ENCODE results near the gene ZNF333.
"Not testable (repeated sequence)": the region's sequence is repeated elsewhere in the genome, so short reads cannot be mapped to it uniquely, and the experiment has no call there.

ZNF333 gene

DNA sequence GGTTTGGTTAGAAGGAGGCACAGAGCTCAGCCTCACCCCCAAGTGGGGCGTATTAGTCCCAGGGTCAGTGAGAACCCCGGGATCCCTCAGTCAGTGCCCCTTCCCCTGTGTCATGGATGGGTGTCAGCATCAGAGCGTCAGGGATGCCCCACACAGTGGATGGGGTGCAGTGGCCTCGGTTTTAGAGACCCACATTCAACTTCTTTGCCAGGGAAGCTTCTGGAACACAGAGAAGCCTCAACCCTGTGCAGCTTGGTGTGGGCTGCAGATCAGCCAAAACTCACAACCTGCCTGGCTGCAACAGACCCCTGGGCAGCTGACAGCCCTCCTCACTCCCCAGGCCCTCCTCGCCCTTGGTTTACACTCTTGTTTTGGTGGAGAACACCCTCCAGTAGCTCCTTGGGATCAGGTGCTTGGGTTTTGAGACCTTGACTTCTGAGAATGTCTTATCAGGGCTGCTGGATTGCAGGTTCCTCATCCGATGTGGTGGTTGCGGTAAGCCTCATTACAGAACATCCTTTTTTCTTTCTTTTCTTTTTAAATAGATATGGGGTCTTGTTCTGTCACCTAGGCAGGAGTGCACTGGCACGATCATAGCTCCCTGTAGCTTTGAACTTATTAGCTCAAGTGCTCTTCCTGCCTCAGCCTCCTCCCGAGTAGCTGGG is 11.0 kb downstream of the ZNF333 start:
- DNase-seq, result no peak

DNA sequence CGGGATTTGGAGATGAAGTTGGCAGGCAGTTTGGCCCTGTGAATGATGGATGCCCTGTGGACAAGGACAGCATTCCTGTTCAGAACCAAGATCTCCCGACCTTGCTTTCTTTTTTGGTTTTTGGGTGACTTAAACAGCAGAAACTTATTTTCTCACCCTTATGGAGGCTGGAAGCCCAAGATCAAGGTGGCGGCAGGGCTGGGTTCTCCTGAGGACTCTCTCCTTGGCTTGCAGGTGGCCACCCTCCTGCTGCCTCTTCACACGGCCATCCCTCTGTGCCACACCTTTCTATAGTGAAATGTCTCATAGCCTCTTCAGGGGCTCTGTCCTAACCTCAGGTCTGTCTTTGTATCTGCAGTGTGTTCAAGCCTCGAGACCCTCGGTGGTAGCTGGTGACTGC is 14.0 kb downstream of the ZNF333 start:
- DNase-seq, result no peak

DNA sequence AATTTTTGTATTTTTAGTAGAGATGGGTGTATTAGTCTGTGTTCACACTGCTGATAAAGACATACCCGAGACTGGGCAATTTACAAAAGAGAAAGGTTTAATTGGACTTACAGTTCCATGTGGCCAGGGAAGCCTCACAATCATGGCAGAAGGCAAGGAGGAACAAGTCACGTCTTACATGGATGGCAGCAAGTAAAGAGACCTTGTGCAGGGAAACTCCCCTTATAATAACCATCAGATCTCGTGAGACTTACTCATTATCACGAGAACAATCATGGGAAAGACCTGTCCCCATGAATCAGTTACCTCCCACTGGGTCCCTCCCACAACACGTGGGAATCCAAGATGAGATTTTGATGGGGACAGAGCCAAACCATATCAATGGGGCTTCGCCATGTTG is 14.6 kb downstream of the ZNF333 start:
- no peak for DNase-seq

DNA sequence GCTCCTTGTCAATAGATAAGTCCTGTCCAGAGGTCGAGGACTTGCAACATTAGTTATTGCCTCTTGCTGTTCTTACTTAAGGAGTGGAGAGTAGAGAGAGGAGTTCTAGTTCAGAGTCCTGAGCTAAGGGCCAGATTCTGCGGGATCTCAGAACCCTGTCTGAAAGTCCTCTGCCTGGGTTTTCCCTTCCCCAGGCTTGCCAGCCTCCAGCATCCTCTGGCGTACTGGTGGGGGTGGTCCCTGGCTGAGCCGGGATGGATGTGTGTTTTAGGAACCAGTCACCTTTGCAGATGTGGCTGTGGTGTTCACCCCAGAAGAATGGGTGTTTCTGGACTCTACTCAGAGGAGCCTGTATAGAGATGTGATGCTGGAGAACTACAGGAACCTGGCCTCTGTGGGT is 26.0 kb downstream of the ZNF333 start:
- no peak for DNase-seq

DNA sequence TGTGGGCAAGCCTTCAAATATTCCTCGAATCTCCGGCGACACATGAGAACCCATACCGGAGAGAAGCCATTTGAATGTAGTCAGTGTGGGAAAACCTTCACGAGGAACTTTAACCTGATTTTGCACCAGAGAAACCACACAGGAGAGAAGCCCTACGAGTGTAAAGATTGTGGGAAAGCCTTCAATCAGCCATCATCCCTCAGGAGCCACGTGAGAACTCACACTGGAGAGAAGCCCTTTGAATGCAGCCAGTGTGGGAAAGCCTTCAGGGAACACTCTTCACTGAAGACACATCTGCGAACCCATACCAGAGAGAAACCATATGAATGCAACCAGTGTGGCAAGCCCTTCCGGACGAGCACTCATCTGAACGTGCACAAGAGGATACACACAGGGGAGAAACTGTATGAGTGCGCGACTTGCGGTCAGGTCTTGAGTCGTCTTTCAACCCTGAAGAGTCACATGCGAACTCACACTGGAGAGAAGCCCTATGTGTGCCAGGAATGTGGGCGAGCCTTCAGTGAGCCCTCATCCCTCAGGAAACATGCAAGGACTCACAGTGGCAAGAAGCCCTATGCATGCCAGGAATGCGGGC is 28.8 kb downstream of the ZNF333 start:
- no peak for DNase-seq

DNA sequence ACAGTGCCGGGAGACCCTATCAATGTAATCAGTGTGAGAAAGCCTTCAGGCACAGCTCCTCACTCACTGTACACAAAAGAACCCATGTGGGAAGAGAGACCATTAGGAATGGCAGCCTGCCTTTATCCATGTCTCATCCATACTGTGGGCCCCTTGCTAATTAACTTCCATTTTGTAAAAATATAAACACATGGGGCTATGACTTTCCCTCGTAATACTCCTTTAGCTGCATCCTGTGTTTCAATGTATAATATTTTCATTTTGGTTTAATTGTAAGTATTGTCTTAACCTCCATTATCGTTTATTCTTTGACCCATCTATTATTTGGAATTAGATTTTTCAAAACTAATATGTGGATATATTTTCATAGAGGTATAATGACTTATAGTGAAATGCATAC is 29.3 kb downstream of the ZNF333 start:
- DNase-seq, result no peak

DNA sequence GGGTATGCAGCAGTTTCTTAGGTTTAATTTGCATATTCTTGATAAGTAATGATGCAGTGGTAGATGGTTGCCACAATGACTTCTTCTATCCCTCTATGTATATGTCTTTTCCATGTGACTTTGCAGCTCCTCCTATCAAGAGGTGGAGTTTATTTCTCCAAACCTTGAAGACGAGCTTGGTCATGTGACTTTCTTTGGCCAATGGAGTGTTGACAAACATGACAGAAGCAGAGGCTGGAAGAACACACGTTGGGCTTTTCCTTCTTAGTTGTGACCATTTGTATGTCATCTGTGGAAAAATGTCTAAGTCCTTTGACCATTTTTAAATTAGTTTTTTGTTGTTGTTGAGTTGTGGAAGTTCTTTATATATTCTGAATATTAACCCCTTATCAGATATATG is 32.3 kb downstream of the ZNF333 start:
- no peak for DNase-seq

DNA sequence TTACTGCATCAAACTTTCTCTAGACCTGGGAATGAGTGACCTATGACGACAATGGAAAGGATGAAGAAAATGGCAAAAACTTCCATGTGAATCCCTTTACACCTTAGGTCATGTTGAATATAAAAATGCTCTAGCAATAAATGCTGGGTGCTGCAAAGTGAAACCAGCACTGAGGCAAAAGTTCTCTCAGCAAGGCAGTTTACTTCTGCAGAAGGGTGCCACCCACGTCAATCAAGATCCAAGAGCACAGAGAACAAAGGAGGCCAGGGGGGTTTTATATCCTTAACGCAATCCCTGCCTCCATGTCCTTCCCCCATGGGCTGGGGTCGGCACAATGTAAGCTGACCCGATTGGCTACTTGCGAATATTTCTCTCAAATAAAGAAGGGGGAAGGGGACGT is 38.7 kb downstream of the ZNF333 start:
- DNase-seq, result no peak

DNA sequence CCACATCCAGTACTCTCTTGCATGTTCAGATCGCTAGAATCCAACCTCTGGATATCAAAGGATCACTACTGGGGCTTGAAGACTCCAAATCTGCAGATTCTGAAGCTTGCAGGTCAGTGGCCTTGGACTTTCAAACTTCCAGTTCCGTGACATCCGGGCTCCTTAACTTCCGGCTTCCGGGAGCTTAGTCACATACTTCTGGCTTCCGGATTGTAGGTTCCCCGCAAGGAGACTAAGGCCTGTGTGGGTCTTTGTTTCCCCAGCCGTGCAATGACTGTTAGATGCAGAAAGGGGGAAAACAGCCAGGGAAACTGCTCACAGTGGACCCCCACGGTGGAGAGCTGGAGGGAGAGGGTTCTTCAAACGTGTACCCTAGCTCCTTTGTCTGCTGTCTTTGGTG is 41.4 kb downstream of the ZNF333 start:
- no peak for DNase-seq

DNA sequence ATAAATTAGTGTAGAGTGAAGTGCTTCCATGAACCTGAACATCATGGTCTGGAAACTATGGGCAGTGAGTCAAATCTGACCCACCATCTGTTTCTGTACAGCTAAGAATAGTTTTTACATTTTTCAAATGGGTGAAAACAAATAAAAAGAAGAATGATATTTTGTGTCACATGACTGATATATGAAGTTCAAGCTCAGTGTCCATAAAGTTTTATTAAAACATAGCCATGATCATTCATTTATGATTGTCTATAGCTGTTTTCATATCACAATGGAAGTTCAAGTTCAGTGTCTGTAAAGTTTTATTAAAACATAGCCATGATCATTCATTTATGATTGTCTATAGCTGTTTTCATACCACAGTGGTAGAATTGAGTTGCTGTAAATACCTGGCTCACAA is 42.7 kb downstream of the ZNF333 start:
- DNase-seq, result no peak

DNA sequence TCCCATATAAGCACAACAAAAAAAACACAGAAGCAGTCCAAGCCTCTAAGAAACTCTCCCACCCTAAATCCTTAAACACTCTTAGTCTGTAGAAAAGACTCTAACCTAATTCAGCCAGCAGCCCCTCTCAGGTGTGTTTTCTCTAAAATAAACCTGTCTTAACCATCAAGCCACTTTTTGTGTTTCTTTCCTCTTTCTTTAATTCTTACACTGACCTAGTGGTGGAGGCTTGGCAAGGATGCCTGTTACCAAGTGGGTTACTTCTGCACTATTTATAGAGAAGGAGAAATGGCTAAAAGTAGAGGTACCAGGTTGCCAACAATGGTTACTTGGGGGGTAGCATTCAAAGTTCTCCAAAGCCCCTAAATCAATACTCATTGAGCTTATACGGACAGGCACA is 43.7 kb downstream of the ZNF333 start:
- DNase-seq, result no peak

DNA sequence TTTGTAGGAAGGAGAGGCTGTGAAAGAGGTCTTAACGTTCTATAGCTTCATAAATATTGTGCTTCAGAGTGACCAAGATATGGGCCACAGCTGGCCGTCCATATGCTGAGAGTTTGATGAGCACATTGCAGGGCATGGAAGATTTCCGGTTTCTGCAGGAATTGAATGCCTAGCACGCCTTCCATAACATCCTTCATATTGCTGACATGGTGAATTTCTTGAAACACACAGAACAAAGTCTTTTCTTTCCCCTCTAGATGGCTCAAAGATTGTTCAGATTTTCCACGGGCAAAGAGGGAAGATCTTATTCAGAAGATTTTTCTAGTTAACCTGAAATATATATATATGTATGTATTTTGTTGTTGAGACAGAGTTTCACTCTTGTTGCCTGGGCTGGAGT is 46.1 kb downstream of the ZNF333 start:
- no peak for DNase-seq

DNA sequence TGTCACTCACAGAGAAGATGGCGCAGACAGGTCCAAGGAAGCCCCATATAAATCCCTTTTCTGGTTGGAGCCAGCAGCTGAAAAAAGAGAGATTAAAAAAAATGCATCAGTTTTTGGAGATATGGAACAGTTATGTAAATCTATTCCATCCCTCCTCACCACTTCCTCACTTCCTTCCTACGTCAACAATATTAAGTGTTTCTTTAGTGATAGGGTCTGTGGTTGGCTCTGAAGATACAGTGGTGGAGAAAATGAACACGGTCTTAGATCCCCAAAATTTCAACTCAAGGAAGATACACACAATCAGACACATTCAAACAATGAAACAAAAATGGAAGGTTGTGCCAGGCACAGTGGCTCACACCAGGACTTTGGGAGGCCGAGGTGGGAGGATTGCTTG is 57.0 kb downstream of the ZNF333 start:
- no peak for DNase-seq

DNA sequence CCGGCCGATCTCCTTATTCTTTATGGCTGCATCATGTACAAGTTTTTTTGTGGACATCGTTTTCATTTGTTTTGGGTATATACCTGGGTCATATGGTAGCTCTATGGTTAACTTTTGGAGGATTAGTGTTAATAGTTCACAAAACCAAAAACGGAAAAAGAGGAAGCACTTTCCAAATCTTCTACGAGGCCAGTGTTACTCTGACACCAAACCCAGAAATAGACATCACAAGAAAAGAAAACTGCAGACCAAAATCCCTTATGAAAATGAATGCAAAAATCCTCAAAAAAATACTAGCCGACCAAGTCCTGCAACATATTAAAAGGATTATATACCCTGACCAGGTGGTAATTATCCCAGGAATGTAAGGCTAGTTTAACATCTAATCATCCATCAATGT is 58.8 kb downstream of the ZNF333 start:
- DNase-seq, result no peak

DNA sequence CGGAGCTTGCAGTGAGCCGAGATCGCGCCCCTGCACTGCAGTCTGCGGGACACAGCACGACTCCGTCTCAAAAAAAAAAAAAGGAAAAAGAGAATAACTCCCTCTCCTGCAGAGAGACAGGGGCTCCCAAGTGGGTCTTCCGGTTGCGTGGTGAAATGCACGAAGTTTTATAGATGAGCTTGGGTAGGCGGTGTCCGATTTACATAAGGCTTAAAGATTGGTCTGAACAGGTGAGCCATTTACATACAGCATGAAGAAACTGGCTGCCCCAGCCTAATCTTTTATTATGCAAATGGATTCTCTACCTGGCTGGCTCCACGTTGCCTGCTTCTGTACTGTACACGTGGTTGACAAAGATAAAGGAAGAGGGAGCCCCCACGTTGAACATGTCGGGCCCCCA is 69.0 kb downstream of the ZNF333 start:
- no peak for DNase-seq

DNA sequence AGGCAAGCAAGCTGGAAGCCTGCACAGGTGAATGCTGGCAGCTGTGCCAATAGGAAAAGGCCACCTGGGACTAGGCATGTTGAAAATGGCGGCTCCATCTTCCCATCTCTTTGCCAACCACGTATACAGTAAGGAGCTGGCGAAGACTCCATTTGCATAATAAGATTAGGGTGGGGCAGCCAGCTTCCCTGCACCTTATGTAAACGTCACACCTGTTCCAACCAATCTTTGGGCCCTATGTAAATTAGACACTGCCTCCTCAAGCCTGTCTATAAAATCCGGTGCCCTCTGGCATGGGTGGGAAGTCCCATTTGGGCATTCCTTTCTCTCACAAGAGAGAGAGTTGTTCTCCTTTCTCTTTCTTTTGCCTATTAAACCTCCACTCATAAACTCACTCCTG is 71.8 kb downstream of the ZNF333 start:
- DNase-seq, result no peak

DNA sequence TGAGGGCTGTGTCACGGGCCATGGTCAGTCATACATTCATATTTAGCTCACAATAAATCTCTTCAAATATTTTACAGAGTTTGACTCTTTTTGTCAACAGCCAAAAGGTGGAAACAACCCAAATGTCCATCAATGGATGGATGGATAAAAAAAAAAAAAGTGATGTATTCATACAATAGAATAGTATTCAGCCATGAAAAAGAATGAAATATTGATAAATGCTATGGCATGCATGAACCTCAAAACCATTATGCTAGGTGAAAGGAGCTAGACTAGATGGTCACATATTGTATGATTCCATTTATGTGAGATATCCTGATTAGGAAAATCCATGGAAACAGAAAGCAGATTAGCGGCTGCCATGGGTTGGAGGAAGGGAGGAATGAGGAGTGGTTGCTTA is 72.3 kb downstream of the ZNF333 start:
- no peak for DNase-seq

DNA sequence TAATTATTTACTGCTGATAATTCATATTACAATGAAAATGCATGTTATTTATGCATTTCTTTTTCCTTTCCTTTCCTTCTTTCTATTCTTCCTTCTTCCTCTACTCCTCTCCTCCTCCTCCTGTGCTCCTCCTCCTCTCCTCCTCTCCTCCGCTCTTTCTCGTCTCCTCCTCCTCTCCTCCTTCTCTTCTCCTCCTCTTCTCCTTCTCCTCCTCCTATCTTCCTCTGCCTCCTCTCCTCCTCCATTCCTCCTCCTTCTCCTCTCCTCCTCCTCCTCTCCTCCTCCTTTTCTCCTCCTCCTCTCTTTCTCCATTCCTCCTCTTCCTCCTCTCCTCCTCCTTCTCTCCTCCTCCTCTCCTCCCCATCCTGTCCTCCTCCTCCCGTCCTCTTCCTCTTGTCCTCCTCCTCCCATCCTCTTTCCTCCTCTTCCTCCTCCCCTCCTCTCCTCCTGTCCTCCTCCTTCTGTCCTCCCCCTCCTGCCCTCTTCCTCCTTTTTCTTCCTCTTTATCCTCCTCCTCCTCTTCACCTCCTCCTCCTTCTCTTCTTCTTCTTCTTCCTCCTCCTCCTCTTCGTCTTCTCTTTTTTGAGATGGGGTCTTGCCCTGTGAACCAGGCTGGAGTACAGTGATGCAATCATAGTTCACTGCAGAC is 73.8 kb downstream of the ZNF333 start:
- no peak for DNase-seq

DNA sequence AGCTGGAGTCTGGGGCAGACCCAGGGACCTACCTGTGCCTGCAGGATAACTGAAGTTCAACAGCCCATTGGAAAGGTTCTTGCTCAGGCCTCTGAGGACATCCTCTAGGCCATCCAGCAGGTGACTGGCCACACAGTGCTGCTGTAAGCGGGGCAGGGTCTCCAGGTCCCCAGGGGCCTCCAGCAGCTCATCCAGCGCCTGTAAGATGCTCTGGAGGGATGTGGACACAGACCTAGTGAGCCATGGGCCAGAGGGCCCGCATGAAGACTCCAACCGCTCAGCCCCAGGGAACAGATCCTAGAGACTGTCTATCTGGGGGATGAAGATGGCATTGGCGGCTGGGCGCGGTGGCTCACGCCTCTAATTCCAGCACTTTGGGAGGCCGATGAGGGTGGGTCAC is 74.6 kb downstream of the ZNF333 start:
- no peak for DNase-seq

DNA sequence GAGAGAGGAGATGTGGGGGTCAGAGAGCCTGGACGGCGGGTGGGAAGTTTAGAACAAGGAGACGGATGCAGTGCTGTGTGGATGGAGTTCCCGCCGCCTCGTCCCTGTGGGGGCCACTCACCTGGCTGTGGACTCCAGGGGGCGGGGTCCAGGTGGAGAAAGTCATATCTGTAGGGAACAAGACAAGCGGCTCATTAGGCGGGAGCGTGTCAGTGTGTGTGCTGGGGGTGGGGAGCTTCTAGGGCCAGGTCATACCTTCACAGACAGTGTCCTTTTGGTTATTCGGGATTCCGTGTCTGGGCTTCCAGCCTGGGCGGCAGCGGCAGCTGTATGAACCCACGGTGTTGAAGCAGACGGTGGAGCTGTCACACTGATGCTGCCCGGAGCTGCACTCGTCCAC is 75.6 kb downstream of the ZNF333 start:
- peak; percentile 28 for DNase-seq

DNA sequence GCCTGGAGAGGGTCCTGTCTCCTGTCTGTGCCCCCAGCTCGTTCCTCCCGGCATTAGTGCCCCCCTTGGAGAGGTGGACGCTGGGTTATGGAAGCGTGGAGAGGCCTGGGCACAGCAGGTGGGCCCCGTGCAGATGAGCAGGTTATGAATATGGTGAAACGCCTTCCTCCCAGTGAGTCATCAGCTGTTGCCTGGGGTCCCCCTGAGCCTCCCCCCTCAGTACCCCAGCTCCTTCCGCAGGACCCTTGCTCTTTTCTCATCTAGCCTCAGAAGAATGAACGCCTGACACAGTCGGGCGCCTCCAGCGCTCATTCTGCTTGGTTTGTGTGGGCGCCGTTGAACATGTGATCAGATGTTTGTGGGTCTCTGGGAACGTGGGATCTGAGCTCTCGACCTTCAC is 76.0 kb downstream of the ZNF333 start:
- DNase-seq, result not testable (repeated sequence)

DNA sequence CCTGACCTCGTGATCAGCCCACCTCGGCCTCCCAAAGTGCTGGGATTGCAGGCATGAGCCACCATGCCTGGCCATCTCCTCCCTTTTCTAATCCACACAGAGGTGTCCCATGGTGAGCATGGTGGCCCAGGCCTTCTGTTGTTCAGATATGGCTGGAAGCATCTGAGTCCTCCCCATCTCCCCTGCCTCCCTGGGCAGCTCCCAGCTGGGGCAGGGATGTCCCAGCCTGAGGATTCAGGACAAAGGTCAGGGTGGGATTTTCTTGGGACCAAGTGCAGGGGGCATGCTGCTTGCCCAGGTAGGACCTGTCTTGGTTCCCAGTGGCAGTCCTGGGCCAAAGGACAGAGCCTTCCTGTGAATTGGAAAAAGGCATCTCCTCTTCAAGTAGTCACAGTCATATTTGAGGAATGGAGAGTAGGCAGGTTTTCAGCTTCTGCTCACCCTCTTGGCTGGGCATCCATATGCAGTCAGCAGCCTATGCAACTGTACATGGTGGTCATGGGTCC is 77.7 kb downstream of the ZNF333 start:
- DNase-seq, result no peak

DNA sequence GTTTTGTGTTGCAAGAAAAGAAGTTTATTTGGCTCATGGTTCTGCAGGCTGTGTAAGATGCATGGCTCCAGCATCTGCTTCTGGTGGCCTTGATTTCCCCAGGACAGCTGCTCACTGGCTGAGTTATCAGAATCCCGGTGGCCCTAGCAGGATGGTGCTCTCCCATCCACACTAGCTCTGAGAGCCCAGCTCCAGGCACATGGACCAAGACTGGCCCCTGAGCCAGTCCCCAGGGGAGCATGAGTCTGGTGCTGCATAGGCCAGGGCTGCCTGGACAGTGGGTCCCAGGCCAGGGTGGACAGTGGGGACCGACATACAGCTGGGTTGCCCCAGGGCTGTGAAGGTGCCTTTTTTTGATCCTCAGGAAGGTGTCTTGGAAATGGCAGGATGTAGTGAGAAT is 78.2 kb downstream of the ZNF333 start:
- no peak for DNase-seq

DNA sequence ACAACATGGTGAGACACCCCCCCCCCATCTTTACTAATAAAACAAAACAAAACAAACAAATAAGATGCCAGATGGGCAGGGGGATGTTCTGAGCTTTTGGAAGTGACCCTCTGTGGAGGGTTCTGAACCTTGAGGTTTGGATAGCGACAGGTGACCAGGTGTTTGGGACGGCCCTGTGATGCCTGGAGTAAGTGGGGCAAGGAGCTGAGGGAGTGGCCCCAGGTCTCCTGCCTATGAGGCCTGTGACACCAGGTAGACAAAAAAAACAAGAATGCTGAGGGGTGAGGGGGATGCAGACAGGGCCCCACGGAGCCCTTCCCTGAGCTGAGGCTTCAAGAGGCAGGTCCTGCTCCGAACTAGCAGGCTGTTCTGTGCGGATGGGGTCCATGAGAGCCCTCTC is 79.4 kb downstream of the ZNF333 start:
- DNase-seq, result no peak

DNA sequence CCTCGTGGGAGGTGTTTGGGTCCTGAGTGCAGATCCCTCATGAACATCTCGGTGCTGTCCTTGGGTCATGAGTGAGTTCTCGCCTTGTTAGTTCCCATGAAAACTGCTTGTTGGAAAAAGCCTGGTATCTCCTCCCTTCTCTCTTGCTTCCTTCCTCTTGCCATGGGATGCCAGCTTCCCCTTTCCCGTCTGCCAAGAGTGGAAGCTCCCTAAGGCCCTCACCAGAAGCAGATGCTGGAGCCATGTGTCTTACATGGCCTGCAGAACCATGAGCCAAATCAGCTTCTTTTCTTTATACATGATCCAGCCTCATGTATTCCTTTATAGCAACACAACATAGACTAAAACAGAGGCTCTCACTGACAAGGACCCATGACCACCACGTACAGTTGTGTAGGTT is 80.3 kb downstream of the ZNF333 start:
- no peak for DNase-seq
